DLD1 (cell line): ENCODE data around the gene CADM2.

Experiments used
- in situ Hi-C: cut with HindIII; loops from 2 replicates; pipeline ENCODE4 v1.10.0; 2017; ENCODE audit warnings: low sequenced_read_pairs

CADM2 gene

DNA sequence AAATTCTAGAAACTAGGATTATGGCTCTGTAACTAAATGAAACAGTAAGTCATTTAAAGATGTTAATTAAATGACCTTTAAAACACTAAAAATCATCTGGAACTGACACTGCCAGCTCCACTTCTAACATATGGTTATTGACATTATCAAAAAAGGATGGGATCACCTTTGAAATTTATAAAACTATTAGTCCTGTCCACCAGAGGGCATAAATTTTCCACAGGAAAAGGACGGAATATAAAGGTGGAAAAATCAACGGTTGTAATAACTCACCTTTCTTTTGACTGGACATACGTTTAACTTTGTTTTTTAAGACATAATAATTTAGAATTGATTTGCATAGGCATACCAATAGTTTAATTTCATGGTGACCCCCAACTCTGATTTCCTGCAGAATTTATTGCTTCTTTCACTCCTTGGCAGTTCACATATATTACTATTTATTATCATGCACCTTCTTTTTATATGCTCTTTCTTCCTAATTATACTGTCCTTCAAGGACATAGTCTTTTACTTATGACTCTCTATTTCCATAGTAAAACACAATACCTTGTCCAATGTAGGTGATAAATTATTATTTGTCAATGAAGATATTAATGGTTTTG is 345.7 kb downstream of the CADM2 start:
- in situ Hi-C loops, result no loop called here

DNA sequence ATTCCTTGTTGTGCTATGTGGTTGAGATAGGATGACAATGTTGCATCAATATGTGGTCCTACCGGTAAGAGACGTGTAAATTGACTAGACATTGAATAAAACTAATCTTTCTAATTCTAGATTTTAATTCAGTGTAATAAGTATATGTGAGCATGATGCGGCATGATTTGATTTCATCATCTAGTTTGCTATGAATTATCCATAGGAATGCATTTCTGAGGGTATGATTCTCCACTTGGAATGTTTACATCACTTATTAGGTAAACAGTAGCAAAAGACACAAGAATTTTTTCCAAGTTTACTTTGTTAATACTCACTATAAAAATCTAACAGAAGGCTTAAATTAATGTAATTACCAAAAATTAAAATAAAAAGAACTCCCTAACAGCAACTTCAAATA is 353.5 kb downstream of the CADM2 start:
- in situ Hi-C loops, result no loop called here

DNA sequence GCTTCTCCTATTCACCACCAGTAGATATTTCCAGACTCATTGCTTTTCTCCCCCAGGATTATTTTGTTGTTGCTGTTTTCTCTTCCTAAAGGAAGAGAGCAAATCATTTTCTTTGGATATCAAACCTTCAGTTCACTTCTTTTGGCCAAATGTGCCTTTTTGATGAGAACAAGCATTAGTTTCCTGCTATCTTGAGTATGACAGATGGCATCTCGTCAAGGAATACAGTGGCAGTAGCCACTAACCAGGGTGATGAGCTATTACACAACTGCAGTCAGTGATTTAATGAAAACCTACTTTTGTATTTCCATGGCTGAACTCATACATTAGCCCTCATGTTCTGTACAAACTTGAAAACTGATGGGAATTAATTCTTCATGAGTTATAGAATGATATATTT is 354.6 kb downstream of the CADM2 start:
- in situ Hi-C loops, result no loop called here

DNA sequence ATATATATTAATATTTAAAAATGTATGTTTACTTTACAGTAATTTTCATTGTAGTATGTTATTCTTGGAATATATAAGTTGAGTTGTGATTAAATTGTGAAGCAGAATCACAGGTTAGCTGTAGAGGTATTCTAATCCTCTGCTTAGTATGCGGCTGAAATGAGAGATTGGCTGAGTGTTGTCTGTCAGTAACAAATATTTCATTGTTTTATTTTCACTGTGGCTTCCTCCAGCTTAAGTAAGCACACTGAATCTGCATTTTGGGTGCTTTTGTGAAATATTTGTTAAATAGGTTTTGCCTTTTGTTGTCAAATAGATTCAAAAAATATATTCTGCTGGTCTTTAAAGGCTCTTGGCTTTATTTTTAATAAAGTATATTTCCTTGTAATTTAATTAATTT is 357.5 kb downstream of the CADM2 start:
- in situ Hi-C loops, result no loop called here

DNA sequence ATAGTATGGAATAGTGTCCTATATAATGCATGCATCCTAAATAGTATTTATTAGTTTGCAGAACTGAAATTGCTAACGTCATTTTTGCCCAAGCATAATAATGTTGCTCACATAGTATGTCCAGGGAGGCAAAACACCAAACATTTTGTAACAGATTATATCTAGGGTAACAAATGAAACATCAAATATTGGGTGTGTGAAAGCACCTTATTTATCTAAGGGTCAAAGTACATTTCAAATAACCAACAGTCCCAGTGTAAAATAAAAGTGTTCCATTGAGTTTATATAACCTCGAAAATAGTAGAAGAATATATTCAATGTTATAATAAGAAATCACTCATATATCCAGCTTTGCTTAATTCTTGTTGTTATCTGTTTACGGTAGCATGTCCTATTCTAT is 363.1 kb downstream of the CADM2 start:
- in situ Hi-C loops, result no loop called here

DNA sequence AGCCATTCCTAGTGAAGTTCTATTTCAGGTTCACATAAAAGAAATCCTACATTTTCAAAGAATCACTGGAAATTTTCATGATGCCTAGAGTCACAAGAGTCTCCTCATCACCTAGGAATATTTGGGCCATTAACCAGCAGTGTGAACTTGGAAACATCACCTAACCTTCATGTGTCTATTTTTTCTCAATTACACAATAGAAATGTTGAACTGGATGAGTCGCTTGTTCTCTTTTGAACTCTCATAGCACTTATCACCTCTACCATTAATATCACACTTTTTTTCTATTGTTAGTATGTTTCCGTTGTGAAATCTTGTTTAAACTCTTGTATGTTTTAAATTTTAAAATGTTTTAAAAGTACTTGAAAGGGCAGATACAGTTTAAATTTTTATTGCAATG is 371.3 kb downstream of the CADM2 start:
- in situ Hi-C loops, result no loop called here

DNA sequence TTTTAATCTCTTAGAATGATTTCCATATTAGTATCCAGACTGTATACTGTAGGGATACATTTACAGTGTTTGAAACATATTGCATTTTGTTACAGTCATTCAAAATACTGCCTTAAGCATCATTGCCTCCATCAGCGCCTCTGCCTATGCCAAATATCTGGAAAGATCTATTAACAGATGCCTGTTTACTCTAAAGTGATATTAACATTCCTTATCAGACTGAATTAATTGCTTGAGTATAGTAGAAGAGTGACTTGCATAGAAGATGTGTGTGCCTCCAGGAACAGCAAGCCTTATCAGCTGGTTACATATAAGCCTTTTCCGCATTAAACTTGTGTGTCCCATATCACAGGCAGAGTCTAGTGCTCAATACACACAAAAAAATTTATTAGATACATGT is 379.1 kb downstream of the CADM2 start:
- in situ Hi-C loops, result no loop called here

DNA sequence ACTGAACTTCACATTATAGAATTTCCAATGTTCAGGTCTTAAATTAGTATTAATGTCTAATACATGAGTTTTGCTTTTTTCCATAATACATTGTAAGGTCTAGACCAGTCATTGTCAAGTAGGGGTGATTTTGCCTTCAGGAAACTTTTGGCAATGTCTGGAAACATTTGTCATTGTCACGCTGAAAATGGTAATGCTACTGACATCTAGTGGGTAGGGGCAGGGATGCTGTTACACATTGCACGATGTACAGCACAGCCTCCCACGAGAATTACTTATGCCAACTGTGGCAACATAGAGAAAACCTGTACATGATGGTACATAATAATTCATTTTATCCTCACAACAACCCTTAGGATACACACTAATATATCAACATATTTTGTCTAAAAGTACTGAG is 384.1 kb downstream of the CADM2 start:
- in situ Hi-C loops, result no loop called here

DNA sequence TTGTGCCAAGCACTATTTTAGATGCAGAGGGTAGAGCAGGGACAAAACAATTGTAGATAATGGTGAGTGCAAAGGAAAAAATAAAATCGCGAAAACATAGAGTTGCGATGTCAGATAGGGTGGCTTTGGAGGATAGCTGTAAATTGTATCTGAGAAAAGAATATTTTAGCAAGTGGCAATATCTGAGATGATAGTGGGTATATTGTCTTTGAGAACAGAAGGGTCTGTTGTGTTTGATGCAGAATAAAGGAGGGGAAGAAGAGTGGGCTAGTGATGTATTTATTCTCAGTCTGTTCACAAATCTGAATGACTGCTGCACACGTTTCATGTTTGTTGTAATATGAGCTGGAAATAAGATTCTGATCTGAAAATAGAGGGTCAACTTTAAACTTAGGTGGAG is 396.8 kb downstream of the CADM2 start:
- in situ Hi-C loops, result no loop called here

DNA sequence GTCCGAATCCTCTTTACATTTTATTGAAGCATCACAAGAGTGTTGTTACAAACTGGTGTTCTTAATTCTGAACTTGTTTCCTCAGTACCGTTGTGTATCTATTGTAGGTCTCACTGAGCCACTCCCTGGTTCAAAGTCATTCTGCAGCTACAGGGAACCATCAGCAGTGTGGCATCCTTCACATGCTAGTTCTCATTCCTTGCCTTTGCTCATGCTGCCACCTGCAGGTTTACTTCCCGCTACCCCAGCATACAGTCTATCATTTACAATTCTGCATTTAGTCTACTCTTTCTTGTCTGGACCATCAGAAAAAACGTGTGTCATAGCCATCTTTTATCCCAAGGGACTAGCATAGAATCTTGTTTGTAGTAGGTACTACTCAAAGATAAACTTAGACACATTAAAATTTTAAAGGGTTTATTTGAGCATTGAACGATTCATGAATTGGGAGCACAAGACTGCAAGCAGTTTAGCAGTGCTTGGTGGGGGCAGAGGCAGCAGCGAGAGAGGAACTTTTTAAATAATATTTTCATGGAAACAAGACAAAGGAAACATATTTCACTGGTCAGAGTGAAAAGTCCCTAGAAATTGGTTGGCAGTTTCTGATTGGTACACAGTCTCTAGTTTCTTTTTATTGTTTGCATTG is 402.1 kb downstream of the CADM2 start:
- in situ Hi-C loops, result no loop called here

DNA sequence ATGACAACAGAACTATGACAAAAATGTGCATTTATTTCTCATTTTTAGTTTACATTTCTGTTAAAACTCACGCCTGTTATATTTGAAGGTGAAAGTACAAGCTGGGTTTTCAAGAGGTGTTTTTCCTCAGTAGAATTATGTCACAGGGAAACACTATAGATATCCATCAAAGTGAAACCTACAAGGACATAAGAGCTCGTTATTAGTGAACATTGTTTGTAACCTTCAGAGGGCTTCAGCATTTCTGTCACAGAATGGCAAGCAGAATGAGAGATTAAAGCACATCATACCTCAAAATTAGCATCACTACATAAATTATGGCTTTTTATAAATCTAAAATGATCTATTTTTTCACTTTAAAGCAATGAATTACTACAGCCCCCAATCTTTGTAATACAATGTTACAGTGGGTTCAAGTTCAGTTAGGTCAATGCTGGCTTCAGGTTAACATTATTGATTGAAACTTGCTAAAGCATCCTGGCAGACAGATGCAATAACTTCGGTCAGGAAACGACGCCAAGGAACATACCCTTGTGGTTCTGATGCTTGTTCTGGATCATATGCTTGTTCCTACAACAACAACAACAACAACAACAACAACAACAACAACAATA is 405.6 kb downstream of the CADM2 start:
- in situ Hi-C loops, result no loop called here

DNA sequence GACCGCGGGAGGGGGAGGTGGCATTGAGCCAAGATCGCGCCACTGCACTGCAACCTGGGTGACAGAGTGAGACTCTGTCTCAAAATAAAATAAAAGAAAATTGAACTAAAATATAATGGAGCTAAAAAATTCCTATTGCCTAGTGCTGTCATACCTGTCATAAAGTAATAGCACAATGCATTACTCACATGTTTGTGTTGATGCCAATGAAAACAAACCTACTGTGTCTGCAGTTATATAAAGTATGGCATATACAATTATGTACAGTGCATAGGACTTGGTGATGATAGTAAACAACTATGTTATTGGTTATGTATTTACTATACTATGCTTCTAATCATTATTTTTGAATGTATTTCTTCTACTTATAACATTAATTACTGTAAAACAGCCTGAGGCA is 411.6 kb downstream of the CADM2 start:
- in situ Hi-C loops, result no loop called here

DNA sequence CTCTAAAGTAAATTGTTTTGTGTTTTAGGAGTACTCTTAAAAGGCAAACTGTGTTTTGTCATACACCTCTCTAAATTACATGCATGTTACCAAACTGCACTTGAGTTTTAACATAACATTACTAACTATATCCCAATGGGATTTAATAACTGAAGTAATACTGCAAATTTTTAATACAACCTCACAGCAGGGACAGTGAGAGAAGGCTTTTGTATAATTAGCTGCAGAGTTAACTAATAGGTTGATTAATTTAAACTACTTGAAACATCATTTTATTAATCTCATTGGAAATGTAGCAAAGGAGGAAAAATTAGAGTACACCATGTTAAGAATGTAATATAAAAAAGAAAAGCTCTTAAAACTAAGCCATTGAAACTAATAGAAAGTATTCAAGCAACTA is 417.3 kb downstream of the CADM2 start:
- in situ Hi-C loops, result no loop called here

DNA sequence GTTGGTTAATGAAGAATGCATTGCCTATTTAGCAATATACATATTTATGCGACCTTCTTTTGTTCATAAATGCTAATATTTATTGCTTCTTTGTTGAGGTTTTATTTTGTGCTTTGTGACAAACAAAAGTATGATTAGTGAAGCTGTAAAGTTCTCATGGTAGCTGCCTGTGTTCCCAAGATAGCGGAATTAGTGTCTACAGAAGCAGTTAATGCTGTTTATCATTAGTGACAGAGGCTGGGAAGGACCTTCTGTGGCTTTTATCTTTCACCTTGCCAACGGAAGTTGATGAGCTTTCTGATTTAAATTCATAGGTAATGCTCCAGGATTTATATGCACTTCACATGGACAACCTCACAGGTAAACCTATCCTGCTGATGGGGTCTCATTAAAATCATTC is 418.3 kb downstream of the CADM2 start:
- in situ Hi-C loops, result no loop called here

DNA sequence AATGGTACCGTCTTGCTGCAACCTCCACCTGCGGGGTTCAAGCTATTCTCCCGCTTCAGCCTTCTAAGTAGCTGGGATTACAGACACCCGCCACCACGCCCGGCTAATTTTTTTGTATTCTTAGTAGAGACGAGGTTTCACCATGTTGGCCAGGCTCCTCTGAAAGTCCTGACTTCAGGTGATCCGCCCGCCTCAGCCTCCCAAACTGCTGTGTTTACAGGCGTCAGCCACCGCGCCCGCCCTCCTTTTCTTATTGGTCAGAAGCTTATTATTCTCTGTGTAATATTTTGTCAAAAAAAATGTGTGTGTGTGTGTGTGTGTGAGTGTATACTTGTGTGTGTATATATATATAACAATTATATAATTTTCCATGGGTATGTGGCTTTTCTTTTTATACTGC is 425.6 kb downstream of the CADM2 start:
- in situ Hi-C loops, result no loop called here

DNA sequence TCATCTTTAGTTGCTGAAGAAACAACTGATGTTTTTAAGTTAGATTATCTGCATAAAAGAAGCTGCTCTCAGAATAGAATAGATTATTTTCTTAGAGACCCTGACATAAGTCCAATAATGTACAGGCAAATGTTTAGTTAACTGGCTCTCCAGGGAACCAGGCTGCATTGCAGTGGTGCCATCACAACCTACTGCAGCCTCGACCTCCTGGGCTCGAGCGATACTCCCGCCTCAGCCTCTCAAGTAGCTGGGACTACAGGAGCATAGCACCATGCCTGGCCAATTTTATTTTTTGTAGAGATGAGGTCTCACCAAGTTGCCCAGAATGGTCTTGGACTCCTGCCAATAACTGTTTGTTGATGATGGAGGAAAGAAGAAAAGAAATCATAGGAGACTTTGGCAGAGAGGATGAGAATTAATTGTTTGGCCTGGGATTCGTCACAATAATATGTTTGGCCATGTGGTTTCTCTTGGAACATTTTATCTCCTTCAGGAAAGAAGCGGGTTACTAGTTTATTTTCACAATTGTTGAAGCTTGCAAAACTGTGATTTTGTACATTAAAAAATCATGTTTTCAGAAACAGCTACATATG is 429.2 kb downstream of the CADM2 start:
- in situ Hi-C loops, result no loop called here

DNA sequence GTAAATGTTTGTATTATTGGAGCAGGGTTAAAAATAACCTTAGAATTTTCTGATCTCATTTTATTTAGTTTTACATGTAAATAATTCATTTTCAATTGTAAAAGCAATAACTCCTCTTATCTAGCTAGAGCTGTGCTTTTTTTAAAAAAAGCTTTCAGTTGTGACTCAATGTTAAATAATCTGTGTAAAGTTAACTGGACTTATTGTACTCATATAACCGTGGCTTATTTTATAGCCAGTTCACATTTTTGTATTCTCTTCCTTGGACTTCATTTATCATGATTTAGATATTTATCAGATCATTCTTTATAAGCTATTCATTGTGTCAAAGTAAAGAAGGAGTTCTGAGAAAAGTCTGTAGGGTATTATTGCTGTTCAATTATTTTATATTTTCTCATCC is 435.6 kb downstream of the CADM2 start:
- in situ Hi-C loops, result no loop called here

DNA sequence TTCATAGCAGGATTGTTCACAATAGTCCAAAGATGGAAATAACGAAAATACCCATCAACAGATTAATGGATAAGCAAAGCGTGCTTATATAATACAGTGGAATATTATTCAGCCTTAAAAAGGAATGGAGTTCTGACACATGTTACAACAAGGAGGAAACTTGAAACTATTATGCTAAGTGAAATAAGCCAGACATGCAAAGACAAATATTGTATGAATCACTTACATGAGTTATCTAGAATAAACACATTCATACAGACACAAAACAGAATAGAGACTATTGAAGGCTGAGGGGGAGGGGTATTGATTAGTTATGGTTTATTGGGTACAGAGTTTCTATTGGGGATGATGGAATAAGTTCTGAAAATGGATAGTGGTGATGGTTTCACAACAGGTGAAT is 438.6 kb downstream of the CADM2 start:
- in situ Hi-C loops, result no loop called here

DNA sequence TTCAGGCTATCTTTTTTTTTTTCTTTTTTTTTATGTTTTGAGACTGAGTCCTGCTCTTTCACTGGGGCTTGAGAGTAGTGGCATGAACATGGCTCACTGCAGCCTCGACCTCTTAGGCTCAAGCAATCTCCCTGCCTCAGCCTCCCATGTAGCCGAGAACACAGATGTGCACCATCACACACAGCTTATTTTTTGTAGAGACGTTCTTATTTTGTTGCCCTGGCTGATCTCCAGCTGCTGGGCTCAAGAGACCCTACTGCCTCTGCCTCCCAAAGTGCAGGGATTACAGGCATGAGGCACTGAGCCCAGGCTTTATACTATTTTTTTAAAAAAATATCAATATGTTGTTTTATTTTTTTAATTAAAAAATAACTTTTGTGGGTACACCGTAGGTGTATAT is 467.3 kb downstream of the CADM2 start:
- in situ Hi-C loops, result no loop called here

DNA sequence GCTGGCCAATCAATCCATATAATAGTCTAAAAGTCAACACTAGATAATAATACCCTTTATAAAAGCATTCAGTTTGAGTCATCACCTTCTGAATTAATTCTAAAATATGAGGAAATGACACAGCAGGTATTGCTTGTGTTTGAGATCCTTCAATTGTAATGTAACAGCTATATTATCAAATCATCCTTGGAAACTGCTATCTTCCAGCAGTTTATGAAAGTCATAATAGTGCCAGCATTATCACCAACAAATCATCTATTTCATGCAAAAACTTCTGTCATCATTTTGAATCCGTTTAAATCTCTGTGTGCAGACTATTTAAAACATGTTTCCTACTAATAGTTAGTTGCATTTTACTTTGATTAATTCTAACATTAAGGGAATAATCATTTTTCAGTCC is 468.7 kb downstream of the CADM2 start:
- in situ Hi-C loops, result no loop called here

DNA sequence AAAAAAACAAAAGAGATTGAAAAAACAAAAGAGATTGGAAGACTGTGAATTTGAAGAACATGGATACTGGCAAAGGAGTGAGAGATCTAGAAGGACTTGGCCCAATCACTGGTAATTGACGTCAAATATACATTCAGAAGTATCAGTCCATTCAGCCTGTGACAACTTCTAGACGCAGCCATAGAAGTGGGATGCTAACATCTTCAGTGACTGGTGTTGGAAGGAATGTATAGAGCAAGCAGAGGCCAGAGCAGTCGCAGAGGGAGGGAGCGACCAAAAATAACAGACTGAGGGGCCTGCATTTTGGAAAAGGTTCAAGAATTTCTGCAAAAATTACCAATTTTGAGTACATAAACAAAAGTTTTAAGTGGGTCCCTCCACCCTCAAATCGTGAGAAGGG is 473.3 kb downstream of the CADM2 start:
- in situ Hi-C loops, result no loop called here

DNA sequence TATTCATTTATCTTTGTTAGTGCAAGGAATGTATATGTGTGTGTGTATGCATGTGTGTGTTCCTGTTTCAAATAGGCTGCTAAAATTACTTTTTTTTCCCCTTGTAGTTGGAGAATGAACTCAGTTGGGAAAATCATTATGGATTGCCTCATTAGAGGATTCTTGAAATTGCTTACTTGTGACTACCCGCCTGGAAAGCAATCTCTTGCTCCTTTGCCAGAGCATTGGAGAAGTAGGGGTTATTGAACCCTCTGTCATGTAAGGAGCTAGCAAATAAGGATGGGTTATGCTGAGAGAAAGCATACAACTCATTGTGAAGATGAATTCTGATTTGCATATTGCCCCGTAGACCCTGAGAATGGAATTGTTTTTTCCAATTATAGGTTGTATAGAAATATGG is 474.5 kb downstream of the CADM2 start:
- in situ Hi-C loops, result no loop called here
